ENCODE measurements around the gene CIAO1.
"Not testable (repeated sequence)": the region's sequence is repeated elsewhere in the genome, so short reads cannot be mapped to it uniquely, and the experiment has no call there.

CIAO1 gene

GRCh38 chr2:96265840-96266679 is at the start of gene CIAO1, which contains the start of gene TMEM127:
CIAO1 (plus strand) TSS chr2:96266225; CDS start chr2:96266351, 126 bp downstream.
TMEM127 (minus strand) TSS chr2:96265997; CDS start chr2:96265381, 616 bp downstream.
- peak; percentile 99 for DNase-seq

DNA sequence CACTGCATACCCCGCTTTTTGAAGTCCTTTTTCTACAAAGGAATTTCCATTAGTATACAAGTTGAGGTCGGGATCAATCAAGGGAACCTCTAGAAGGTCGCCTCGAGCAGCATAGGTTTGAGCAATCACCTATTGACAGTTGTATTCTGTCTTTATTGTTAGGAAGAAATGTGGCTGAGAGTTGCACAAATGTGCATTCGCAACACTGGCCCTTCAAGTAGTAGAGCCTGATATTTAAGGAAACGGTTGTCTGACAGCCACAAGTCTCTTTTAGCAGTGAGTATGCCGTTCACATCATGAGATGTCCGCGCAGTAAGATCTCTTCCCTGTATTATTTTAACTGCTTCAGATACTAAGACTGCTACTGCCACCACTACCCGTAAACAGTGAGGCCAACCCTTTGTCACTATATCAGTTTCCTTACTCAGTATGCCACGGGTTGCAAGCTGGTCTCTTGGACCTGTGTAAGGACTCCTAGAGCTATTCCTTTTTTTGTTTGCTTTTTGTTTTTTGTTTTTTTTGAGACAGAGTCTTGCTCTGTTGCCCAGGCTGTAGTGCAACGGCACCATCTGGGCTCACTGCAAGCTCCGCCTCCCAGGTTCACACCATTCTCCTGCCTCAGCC is 47.4 kb upstream of the CIAO1 start:
- DNase-seq: no peak

- not testable (repeated sequence) for DNase-seq
Observed at GRCh38 chr2:96219959-96220358, 46.1 kb upstream of the CIAO1 start.

DNA sequence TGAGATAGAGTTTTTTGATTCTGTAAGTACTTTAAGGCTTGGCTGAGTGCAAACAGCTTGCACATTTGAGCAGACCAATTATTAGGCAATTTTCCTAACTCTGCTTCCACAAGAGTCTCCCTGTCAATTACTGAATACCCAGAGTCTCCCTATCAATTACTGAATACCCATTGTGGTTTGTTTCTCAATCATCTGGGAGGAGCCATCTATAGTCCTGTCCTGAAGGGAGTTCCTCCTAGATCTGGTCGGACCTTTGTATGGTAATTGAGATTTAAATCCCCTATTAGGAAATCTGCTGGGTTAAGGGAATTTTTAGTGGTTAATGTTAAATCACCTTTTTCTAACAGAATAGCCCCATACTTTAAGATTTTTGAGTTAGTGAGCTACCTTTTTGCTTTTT is 44.9 kb upstream of the CIAO1 start:
- not testable (repeated sequence) for DNase-seq

DNA sequence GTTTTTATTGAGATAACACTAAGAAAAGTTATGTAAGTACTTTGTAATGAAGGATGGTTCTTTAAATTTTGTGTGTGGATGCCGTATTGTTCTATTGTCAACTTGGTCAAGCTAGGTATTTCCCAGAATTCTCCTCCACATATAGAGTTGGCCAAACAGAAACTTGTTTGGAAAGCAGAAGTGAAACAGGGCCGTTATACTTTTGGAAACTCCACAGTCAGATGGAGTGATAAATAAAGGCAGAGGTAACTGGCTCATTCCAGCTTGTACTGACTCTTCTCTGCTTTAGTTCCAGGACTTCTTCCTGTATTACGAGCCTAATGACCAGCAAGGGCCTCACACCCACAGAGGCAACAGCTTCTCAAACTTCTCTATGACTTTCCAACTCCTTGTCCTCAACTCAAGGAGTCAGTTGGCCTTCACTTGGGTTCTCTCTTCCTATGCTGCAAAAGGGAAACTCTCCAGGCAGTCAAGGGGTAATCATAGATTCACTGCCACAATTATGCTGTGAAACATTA is 41.0 kb upstream of the CIAO1 start:
- no peak for DNase-seq

DNA sequence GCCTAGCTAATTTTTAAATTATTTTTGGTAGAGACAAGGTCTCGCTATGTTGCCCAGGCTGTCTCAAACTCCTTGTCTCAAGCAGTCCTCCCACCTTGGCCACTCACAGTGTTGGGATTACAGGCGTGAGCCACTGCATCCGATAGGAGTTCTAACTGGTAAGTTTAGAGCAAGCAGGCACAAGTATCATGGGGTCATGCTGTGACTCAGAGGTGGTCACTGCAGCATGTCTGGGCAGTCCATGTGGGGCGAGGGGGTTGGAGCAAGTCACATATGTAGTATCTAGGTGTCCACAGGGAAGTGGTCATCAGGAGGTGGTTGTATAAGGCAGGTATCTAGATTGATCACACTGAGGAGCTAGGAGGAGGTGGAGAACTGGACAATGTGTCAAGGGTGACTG is 34.7 kb upstream of the CIAO1 start:
- no peak for DNase-seq

GRCh38 chr2:96233436-96233835 is 32.6 kb upstream of the CIAO1 start:
- DNase-seq: no peak

DNA sequence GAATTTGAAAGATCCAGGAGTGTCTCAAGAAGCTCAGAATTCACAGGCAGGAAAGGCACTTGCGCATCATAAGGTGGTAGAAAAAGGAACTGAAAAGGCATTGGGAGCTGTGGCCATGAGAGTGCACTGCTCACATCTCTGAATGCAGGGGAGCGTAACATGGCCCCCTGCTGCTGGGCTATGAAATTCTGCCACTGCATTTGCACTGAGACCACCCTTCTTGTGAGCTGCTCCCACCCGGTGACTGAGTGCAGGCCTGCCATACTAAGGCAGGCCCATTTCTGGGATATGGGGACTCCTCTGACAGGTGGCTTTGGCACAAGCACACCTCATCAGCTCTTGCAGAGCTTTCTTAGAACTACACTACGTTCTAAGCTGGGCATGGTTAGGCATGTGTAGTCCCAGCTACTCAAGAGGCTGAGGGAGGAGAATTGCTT is 32.1 kb upstream of the CIAO1 start:
- peak; percentile 25 for DNase-seq

GRCh38 chr2:96236882-96237281 is 29.1 kb upstream of the CIAO1 start:
- DNase-seq: no peak

GRCh38 chr2:96238266-96238665 is 27.8 kb upstream of the CIAO1 start:
- DNase-seq: no peak

- DNase-seq: no peak
Observed at GRCh38 chr2:96239091-96239490, 26.9 kb upstream of the CIAO1 start.

GRCh38 chr2:96239745-96240264 is 26.2 kb upstream of the CIAO1 start:
- DNase-seq: no peak

GRCh38 chr2:96240341-96241038 is 25.5 kb upstream of the CIAO1 start:
- DNase-seq: no peak

- DNase-seq: no peak
Observed at GRCh38 chr2:96241227-96241626, 24.8 kb upstream of the CIAO1 start.

DNA sequence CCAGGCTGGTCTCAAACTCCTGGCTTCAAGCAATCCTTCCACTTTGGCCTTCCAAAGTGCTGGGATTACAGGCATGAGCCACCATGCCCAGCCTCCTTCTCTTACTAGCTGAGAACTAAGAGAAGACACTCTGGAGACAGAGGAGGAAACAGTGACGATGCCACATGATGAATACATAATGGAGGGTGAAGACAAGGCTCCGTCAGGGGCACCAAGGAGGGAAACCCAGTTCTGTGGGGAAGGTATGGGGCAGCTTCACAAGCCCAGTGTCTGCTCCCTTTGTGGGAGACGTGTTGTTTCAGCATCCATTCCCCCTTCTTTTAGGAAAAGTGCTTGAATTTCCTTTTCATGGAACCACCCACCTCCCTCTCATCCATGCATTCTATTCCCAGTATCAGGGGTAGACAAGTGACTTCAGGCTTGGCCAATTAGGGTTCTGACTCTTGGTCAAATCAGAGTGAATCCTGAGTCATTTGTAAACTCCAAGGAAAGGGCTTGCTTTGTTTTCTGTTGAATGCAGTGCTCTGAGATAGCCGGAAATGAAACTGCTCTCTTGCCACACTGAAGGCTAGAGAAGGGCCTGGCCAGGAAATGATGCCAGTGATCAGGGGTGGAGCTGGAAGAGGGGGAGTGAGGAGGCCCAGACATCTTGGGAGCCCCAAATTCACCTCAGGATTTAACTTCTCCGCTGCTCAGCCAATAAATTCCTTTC is 24.0 kb upstream of the CIAO1 start:
- no peak for DNase-seq

GRCh38 chr2:96243843-96244242 is 22.2 kb upstream of the CIAO1 start:
- DNase-seq: no peak

DNA sequence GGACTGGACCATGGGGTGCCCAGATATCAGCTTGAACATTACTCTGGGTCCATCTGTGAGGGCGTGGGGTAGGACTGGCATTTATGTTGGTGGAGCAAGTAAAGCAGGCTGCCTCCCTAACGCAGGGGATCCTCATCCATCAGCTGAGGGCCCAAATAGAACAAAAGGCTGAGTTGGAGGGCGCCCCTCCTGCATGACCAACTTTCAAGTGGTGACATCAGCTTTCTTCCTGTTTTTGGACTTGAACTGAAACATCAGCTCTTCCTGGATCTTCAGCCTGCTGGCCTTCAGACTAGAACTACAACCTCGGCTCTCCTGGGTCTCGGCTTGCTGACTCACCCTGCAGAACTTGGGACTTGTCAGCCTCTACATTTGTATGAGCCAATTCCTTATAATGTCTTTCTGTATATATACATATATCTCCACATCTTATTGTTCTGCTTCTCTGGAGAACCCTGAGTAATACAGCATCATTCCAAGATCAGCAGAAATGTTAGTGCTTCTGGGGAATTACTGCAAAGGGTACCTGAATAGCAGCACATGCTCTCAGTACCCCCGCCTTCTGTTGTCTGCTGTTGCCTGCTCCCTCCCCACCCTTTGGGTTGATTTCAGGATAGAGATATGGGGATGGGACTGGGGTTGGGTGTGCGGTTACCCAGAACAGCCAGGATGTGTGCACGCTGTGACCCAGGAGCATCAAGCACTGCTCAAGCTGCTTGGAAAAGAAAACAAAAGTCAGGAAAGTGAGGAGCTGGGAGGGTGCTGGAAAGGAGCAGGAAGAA is 20.2 kb upstream of the CIAO1 start:
- DNase-seq: no peak

DNA sequence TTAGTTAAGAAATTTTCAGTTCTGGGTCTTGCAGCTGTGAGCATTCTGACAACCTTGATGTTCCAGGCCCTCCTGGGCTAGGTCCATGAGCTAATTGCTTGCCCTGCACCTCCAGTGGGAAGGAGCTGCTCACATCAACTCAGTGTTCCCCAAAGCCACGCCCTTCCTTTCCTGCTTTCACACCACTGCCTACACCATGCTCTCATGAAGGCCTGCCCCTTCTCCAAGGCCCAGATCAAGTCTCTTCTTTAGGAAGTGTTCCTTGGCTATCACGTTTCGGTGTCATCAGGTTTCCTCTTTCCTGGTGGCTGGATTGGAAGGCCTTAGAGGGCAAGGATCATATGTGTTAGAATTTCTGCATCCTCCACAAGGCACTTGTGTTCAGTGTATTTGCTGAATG is 19.0 kb upstream of the CIAO1 start:
- DNase-seq: no peak

DNA sequence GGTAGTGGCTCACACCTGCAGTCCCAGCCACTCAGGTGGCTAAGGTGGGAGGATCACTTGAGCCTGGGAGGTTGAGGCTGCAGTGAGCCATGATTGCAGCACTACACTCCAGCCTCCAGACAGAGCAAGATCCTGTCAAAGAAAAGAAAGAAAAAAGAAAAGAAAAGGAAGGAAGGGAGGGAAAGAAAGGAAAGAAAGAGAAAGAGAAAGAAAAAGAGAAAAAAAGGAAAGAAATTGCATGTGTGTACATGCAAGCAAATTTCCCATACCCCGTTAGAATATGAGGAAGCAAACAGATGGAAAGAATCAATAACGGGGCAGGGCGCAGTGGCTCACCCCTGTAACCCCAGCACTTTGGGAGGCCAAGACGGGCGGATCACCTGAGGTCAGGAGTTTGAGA is 18.1 kb upstream of the CIAO1 start:
- no peak for DNase-seq

DNA sequence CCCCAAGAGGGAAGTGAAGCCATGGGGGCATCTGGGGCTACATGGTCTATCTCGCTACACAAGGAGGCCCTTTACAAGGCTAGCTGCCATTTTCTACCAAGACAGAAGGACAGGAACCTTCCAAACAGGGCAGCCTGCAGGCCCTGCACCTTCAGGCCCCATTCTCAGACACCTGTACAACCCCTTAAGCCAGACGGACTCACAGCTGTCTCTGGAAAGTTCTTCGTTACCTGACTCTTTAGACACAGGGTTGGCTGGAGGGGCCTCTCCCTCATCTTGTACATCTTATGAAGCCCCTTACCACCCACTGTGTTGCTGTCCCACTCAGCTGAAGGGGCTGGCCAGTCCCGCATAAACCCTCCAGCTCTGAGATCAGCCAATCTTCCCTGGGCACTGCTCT is 17.4 kb upstream of the CIAO1 start:
- DNase-seq: no peak

- DNase-seq: peak; percentile 71
Observed at GRCh38 chr2:96249654-96250053, 16.4 kb upstream of the CIAO1 start.

DNA sequence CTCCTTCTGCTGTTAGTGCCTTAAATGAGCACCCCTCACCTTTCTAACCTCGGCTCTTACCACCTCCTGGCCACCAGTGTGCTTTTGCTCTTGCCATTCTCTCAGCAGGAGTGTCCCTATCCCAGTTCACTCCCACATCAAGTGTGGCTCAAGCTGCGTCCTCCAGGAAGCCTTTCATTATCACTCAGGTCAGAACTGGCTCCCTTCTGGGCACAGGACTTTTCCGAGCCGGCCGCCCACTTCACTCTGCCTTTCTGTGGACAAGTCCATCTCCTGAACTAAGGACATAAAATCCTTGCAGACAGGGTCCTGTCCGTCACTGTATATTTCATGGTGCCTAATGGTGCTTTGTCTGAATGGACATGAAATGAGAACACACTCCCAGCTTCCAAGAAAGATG is 15.8 kb upstream of the CIAO1 start:
- DNase-seq: no peak

Data from eye (tissue), 1 donor.